Testis (tissue), 2 donors: ENCODE measurements around the gene RNF223.

Experiments used
- POLR2A ChIP-seq: fragments of 450-650 bp; IDR thresholded peaks from one replicate; pipeline ENCODE4 v1.6.1; 2017; ENCODE audit warnings: antibody characterized with exemption, mild to moderate bottlenecking, moderate library complexity
- TF ChIP-seq, protein P1 (sequence below), 3 experiments: fragments of 450-650 bp in 2 of 3; fragments of 200-600 bp in 1 of 3; sonication (generic) in 1 of 3; IDR thresholded peaks; one replicate each; pipeline ENCODE4 v1.5.1; 2016 to 2019; ENCODE audit warnings: antibody characterized with exemption in 3 of 3, mild to moderate bottlenecking in 2 of 3, moderate library complexity in 1 of 3

- TF ChIP-seq POLR2A = no peak
- TF ChIP-seq, protein P1, sequence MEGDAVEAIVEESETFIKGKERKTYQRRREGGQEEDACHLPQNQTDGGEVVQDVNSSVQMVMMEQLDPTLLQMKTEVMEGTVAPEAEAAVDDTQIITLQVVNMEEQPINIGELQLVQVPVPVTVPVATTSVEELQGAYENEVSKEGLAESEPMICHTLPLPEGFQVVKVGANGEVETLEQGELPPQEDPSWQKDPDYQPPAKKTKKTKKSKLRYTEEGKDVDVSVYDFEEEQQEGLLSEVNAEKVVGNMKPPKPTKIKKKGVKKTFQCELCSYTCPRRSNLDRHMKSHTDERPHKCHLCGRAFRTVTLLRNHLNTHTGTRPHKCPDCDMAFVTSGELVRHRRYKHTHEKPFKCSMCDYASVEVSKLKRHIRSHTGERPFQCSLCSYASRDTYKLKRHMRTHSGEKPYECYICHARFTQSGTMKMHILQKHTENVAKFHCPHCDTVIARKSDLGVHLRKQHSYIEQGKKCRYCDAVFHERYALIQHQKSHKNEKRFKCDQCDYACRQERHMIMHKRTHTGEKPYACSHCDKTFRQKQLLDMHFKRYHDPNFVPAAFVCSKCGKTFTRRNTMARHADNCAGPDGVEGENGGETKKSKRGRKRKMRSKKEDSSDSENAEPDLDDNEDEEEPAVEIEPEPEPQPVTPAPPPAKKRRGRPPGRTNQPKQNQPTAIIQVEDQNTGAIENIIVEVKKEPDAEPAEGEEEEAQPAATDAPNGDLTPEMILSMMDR (IDR thresholded peaks at IDR 0.05) = no peak
Measured at GRCh38 chr1:1024771-1025699, 49.1 kb downstream of the RNF223 start.
